SK-N-SH (cell line): ENCODE data around the gene HRCT1.

Source experiments
- CHD2 ChIP-seq: fragments of 150-350 bp; IDR thresholded peaks from 2 replicates; pipeline ENCODE4 v1.6.1; 2018; ENCODE audit warnings: low read length; ENCODE audit not compliant: partially characterized antibody
- CTCF ChIP-seq: fragments of 200-600 bp; sonication (generic); IDR thresholded peaks from 2 replicates; pipeline ENCODE4 v1.6.1; 2017; ENCODE audit warnings: antibody characterized with exemption, mild to moderate bottlenecking, moderate library complexity
- EP300 ChIP-seq, 2 experiments: IDR thresholded peaks; 2 replicates each; pipeline versions ENCODE4 v1.4.0 to v1.6.1; 2012; ENCODE audit warnings: borderline replicate concordance in 1 of 2, low read depth in 1 of 2, low read length in 1 of 2
- EZH2phosphoT487 ChIP-seq: fragments of 200-600 bp; sonication (generic); IDR thresholded peaks from 2 replicates; pipeline ENCODE4 v1.6.1; 2017; ENCODE audit warnings: low read depth, mixed run types, mild to moderate bottlenecking, antibody characterized with exemption, moderate library complexity, borderline replicate concordance
- FOXM1 ChIP-seq: IDR thresholded peaks from 2 replicates; pipeline ENCODE4 v1.4.0; 2012; ENCODE audit warnings: low read depth, mild to moderate bottlenecking
- GABPA ChIP-seq: IDR thresholded peaks from 2 replicates; pipeline ENCODE4 v1.4.0; 2012; ENCODE audit warnings: low read depth, mild to moderate bottlenecking
- JUND ChIP-seq: IDR thresholded peaks from 2 replicates; pipeline ENCODE4 v1.4.0; 2012
- MEF2A ChIP-seq: IDR thresholded peaks from 2 replicates; pipeline ENCODE4 v1.4.0; 2012; ENCODE audit warnings: low read depth, borderline replicate concordance
- RFX5 ChIP-seq: IDR thresholded peaks from 2 replicates; pipeline ENCODE4 v1.6.1; 2012; ENCODE audit warnings: mild to moderate bottlenecking, improper control_type of control experiment, low read length
- SMC3 ChIP-seq: IDR thresholded peaks from 2 replicates; pipeline ENCODE4 v1.6.1; 2012; ENCODE audit warnings: low read depth, low read length, improper control_type of control experiment
- ZBTB33 ChIP-seq: IDR thresholded peaks from 2 replicates; pipeline ENCODE4 v1.4.0; 2012; ENCODE audit warnings: low read depth, borderline replicate concordance

- TF ChIP-seq ZBTB33 (no peak), CTCF (no peak), MEF2A (no peak), GABPA (no peak), FOXM1 (no peak), SMC3 (no peak), JUND (no peak), RFX5 (no peak), EP300 (IDR thresholded peaks at IDR 0.05; ENCODE audit: borderline replicate concordance in 1 of 2, low read depth in 1 of 2, low read length in 1 of 2) (no peak), EZH2phosphoT487 (no peak), CHD2 (no peak)
These were observed 29.3 kb downstream of the HRCT1 start for GRCh38 chr9:35935261-35935660.
